GM12892 (cell line): ENCODE measurements around the gene MED16.

ENCODE experiments used
- DNase-seq: peaks from one replicate; pipeline ENCODE4 v3.0.0; 2011; ENCODE audit not compliant: insufficient read length
- FAIRE-seq: peaks from 2 replicates; lab custom pipeline; 2011; peaks lifted over from hg19 to GRCh38; lab: Jason Lieb, UNC
- POLR2A ChIP-seq: IDR thresholded peaks from 2 replicates; pipeline ENCODE4 v1.6.1; 2011; ENCODE audit warnings: low read depth, low read length, control low read depth
- POLR2AphosphoS5 ChIP-seq: IDR thresholded peaks from 2 replicates; pipeline ENCODE4 v1.6.1; 2011; ENCODE audit warnings: low read depth, low read length, control low read depth
- TAF1 ChIP-seq: IDR thresholded peaks from 2 replicates; pipeline ENCODE4 v1.6.1; 2011; ENCODE audit warnings: low read depth, mild to moderate bottlenecking, control low read depth, low read length, borderline replicate concordance

MED16 gene

GRCh38 chr19:917323-918151, 24.6 kb upstream of the MED16 start, which contains the start of gene KISS1R:
KISS1R (plus strand) TSS chr19:917333; CDS start chr19:917503, 170 bp downstream.
- peak; percentile 73 for FAIRE-seq
- TF ChIP-seq POLR2AphosphoS5 = no peak
- TF ChIP-seq POLR2A = no peak
- DNase-seq = peak; percentile 50

DNA sequence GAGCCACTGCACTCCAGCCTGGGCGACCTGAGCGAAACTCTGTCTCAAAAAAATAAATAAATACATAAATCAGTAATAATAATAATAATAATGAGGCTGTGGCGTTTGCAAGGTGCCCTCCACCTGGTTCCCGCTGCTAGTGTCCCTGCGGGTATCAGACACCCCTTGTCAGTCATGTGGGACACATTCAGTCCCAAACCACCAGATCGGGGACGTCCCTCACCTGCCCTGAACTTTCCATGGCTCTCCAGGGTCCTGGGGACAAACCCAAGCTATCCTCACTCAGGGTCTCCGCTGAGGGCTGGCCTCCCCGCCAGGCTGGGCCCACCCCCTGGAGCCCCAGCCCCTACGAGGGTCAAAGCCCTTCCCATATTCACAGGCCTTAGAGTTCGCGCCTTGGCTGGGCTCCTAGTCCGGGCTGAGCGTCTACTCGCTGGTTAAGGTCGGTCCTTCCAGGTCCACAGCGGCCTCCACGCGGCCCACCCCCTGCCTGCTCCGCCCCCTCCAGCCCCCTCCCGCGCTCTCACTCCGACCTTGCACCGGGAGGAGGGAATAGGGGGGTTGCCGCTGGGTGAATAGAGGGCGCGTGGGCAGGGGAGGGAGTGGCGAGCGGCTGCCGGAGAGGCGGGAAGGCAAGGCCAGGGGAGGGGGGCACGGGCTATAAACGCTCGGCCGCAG, 23.8 kb upstream of the MED16 start:
- TF ChIP-seq POLR2AphosphoS5 (no peak), POLR2A (no peak), TAF1 (no peak)
- DNase-seq (no peak), FAIRE-seq (no peak)

GRCh38 chr19:913080-913748, 20.2 kb upstream of the MED16 start, which contains the start of gene R3HDM4:
R3HDM4 (minus strand) TSS chr19:913219; CDS start chr19:913157, 62 bp downstream.
- peak; percentile 61; the same call in 1 of the 2 replicates for TF ChIP-seq POLR2A
- TF ChIP-seq POLR2AphosphoS5 = no peak
- TF ChIP-seq TAF1 = no peak
- peak; percentile 94 for FAIRE-seq

DNA sequence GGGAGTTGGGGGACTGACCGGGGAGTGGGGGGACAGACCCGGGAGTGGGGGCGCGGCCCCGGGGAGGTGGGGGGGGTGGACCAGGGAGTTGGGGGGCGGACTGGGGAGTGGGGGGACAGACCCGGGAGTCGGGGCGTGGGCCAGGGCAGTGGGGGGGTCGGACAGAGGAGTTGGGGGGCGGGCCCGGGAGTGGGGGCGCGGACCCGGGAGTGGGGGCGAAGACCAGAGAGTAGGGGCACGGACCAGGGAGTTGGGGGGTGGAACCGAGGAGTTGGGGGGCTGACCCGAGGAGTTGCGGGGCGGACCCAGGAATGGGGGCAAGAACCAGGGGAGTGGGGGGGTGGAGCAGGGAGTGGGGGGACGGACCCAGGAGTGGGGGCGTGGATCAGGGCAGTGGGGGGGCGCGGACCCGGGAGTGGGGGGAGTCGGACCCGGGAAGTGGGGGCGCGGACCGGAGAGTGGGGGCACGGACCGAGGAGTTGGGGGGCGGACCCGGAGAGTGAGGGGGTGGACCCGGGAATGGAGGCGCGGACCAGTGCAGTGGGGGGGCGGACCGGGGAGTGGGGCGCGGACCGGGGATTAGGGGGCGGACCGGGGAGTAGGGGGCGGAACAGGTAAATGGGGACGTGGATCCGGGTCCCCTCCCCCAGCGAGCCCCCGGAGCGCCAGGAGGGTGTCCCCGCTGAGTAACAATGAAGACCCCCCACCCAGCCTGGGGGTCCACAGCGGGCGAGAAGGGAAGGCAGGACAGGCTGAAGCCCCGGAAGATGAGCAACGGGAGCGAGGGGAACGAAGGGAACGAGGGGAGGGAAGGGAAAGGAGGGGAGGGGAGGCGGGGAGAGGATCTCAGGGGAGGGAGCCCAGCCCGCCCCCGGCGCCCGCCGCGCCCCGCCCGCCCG, 19.4 kb upstream of the MED16 start:
- FAIRE-seq (no peak), DNase-seq (peak; percentile 67)
- TF ChIP-seq POLR2AphosphoS5 = no peak
- TF ChIP-seq TAF1 = no peak
- no peak for TF ChIP-seq POLR2A

More at GRCh38 chr19:913080-913748, 20.2 kb upstream of the MED16 start, which contains the start of gene R3HDM4:
- peak; percentile 96 for DNase-seq

DNA sequence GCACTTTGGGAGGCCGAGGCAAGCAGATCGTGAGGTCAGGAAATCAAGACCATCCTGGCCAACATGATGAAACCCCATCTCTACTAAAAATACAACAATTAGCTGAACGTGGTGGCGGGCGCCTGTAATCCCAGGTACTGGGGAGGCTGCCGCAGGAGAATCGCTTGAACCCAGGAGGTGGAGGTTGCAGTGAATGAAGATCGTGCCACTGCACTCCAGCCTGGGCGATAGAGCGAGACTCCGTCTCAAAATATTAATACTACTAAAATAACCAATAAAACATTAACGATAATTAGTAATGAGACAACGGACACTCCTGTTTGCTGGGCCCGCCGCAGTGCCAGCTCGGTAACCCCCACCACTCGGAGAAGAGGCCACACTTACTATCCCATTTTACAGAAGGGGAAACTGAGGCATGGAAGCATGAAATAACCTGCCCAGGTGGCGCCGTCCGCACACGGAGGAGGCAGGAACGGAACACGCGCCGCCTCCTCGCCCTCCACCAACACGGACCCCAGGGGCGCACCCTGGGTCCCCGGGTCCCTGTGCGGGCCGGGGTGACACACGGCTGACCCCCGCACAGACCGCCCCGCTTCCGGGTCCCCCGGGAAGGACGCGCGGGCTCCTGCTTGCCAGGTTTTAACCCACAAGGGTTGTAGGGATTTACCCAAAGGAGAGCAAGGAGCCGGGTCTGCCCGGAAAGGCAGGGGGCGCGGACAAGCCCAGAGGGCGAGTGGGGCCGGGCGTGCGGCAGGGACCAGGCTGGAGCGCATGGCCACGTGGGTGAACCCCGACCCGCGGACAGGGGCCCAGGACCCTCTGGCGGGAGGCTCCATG, 18.4 kb upstream of the MED16 start:
- no peak for FAIRE-seq
- TF ChIP-seq POLR2AphosphoS5 (no peak), POLR2A (no peak), TAF1 (no peak)
- DNase-seq = no peak

DNA sequence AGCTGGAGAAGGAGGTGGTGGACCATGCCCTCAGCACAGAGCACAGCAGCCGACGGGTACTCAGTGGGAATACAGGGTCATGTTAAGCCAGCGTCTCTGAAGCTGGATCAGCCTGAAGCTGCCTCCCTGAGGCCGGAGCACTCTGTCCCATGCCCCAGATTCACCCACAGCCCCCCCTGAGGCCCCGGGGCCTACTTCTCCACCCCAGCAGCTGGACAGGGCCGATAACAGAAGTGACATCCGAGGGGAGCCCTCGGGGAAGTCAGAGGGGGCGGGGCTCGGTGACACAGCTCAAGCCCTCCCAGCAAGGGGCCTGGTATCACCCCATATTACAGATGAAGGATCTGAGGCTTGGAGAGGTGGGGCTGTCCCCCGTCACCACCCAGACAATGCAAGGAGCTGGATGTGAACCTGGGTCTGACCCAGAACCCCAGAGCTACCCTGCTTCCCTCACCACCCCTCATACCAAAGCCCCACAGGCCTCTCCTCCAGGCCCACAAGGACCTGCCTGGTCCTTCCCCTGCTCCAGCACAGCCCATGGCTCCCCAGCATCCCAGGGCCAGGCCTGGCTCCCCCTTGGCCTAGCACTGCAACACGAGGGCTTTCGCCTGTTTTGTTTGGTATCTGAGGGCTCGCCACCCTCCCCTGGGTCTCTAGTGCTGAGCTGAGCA, 14.3 kb upstream of the MED16 start:
- TF ChIP-seq TAF1 (no peak), POLR2A (no peak), POLR2AphosphoS5 (no peak)
- peak; percentile 77 for FAIRE-seq
- no peak for DNase-seq

DNA sequence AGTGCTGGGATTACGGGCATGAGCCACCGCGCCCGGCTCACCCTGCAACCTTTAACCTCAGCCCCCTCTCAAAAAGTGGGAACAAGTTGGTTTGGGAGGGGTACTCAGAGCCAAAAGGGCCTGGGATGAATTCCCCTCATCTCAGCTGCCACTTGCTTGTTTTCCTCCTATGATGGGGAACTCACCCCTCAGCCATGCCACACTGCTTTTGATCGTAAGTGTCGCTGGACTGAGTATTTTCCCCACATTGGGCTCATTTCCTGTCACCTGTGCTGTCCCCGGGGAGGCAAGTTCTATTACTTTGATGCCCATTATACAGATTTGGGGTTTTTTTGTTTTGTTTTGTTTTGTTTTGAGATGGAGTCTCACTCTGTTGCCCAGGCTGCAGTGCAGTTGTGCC, 13.5 kb upstream of the MED16 start:
- FAIRE-seq (peak; percentile 5), DNase-seq (no peak)
- TF ChIP-seq POLR2A = no peak
- TF ChIP-seq TAF1 = no peak
- TF ChIP-seq POLR2AphosphoS5 = no peak

- TF ChIP-seq POLR2AphosphoS5 = no peak
- no peak for TF ChIP-seq POLR2A
- TF ChIP-seq TAF1 = no peak
- FAIRE-seq = no peak
- DNase-seq = no peak
Measured at GRCh38 chr19:904545-904944, 11.6 kb upstream of the MED16 start.

DNA sequence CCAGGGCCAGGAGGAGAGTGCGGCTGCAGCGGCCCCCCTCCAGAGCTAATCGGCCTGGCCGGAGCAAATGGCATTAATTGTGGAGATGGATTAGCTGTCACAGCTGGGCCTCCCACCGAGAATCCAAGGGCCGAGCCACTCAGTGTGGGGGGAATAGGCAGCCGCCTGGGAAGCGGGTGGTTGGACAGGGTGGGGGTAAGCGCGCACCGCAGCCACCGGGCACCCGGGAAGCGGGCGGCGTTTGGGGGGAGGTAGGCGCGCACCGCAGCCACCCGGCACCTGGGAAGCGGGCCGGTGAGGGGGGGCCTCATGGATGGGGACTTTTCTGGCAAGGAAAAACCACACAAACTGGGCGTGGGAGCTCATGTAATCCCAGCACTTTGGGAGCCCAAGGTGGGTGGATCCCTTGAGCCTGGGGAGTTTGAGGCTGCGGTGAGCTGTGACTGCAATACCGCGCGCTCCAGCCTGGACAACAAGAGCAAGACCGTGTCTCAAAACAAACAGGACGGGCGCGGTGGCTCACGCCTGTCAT, 10.3 kb upstream of the MED16 start:
- DNase-seq (no peak), FAIRE-seq (no peak)
- no peak for TF ChIP-seq TAF1
- TF ChIP-seq POLR2AphosphoS5 = no peak
- TF ChIP-seq POLR2A = no peak
